Left kidney (tissue), 1 donor: ENCODE measurements around the gene BARX2. TPM values are rescaled to one million over a fixed set of nuclear protein-coding genes. Genes with fewer than 3 reads are reported as not detected.

ENCODE experiments used
- polyA plus RNA-seq: library from polyadenylated mRNA; unstranded; fragments of 120-200 nt; gene quantifications from one replicate; pipeline ENCODE4 v1.2.1, GENCODE V29; 2013; ENCODE audit not compliant: insufficient read length

BARX2 gene
- polyA plus RNA-seq, 1 donor: 1.0 TPM

Other genes with a start within 250 kb of the BARX2 start
- gene ARHGAP32, start 183.5 kb upstream of the BARX2 start, polyA plus RNA-seq: 22.7 TPM